Aorta (tissue), 5 donors: Measurements from ENCODE around the gene FTCDNL1. TPM values are rescaled to one million over a fixed set of nuclear protein-coding genes. Genes with fewer than 3 reads are reported as not detected.

Source experiments
- ATAC-seq: fragments of 200-7000 bp; cut with Tn5 transposase; one replicate; pipeline ENCODE4 v1.9.1; 2022; ENCODE audit warnings: moderate library complexity; ENCODE audit not compliant: low FRiP score
- DNase-seq, 2 donors: peaks; one replicate each; pipeline ENCODE4 v3.0.0-alpha.2; 2020
- H3K27ac ChIP-seq, 2 donors: one replicate each; pipeline ENCODE4 v1.5.1; 2013; ENCODE audit warnings: low read length in 2 of 2, mild to moderate bottlenecking in 2 of 2, moderate library complexity in 2 of 2, control low read depth in 1 of 2, inconsistent platforms in 1 of 2, low read depth in 1 of 2
- H3K27me3 ChIP-seq, 2 donors: one replicate each; pipeline ENCODE4 v1.6.1; 2013; ENCODE audit warnings: control low read depth in 1 of 2, low read length in 1 of 2, mild to moderate bottlenecking in 1 of 2, moderate library complexity in 1 of 2; ENCODE audit not compliant: insufficient read depth in 2 of 2, control insufficient read depth in 1 of 2
- H3K36me3 ChIP-seq, 2 donors: one replicate each; pipeline ENCODE4 v1.6.1; 2013; ENCODE audit warnings: control low read depth in 1 of 2, low read length in 1 of 2, mild to moderate bottlenecking in 1 of 2; ENCODE audit not compliant: insufficient read depth in 2 of 2, control insufficient read depth in 1 of 2
- H3K4me1 ChIP-seq, 2 donors: one replicate each; pipeline ENCODE4 v1.6.1; 2013; ENCODE audit warnings: low read length in 2 of 2, control low read depth in 1 of 2, mild to moderate bottlenecking in 1 of 2, moderate library complexity in 1 of 2; ENCODE audit not compliant: insufficient read depth in 2 of 2, control insufficient read depth in 1 of 2
- H3K4me3 ChIP-seq, 2 donors: one replicate each; pipeline ENCODE4 v1.5.1; 2013; ENCODE audit warnings: low read length in 2 of 2, control low read depth in 1 of 2, mild to moderate bottlenecking in 1 of 2
- H3K9me3 ChIP-seq: one replicate; pipeline ENCODE4 v1.6.1; 2013; ENCODE audit warnings: mild to moderate bottlenecking, low read length; ENCODE audit not compliant: control insufficient read depth
- WGBS, 2 donors: extraction: QIAGEN DNeasy Blood & Tissue Kit; methylation state at CpG; one replicate each; pipeline ENCODE4 v1.1.7; 2013; 5-methylcytosine and 5-hydroxymethylcytosine counted together
- intact Hi-C, 2 donors: fragments of 100-400 bp; cut with DNase I; formaldehyde crosslinking; loops; one replicate each; pipeline versions ENCODE4 v1.14.2 to v1.15.0; 2022
- polyA plus RNA-seq, 2 donors: library from polyadenylated mRNA; stranded (reverse); fragments of 200-250 nt; gene quantifications; one replicate each; pipeline ENCODE4 v1.2.3, GENCODE V29; 2013
- total RNA-seq, 2 donors: library from RNA; stranded (reverse); fragmentation: NEBNext Ultra II Directional; extraction: Animal tissue kit (Norgen Biotek cat#: 25700); gene quantifications; one replicate each; pipeline ENCODE4 v1.2.1, GENCODE V29; 2021
- donor health status: healthy with polysubstance abuse.
- donor health status: Bipolar disorder and iron deficiency.
- donor health status: DM: no; HTN: no; CAD: no.
- donor health status: DM: no; HTN: no; CAD: no.
- donor health status: DM: yes; HTN: yes; CAD: no.

Gene FTCDNL1
- total and polyA plus RNA-seq, 4 donors: 1.4 to 1.7 TPM; not detected in 2

DNA sequence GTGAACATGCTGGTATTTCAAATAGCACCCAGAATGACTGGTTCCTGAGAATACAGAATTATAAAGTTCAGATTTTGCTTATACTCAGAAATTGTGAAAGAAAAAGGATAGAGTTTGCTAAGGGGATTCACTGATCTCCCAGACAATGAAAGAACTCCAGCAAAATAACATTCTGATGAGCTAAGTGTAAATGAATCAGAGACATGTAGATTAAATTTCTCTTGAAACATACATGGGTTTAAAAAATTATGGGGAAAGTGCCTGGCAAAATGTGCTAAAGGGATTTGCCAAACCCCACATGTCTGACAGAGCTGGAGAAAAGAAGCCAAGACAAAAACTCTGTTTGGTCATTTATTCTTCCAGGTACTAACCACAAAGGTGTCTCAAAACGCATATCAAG, 116.3 kb downstream of the FTCDNL1 start:
- Histone ChIP-seq H3K27me3 (no peaks in the 10 kb centered on the region), H3K36me3 (no peaks in the 10 kb centered on the region), H3K4me3 (no peak overlapping the region), H3K9me3 (no peaks in the 10 kb centered on the region), H3K4me1 (no peaks in the 10 kb centered on the region), H3K27ac (no peak overlapping the region)
- 81 to 95% methylated on average over 1 of the region's 1 CpG for WGBS, 2 donors
- ATAC-seq (no peak), DNase-seq (no peak)
- intact Hi-C loops: loop anchor here in 1 of 2 donors (5.0 kb wide), 1 partner anchor 1422 kb away; no protein-coding TSS in a partner anchor

DNA sequence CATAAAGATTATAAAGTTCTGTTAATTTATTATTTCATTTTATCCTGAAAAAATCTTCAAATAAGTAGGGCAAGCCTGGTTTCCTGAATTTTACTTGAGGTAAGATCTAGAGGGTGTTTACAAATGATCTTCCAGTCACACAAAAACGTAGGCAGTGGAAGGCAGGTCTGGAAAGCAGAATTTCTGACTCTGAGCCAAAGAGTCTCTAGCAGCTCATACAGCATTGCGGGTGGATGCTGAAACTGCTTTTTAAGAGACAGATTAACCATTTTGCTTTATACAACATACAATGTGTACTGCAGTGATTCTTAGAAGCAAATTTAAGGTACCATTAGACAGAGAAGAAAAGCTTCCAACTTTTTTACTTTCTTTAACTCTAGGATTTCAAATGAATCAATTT, 117.0 kb downstream of the FTCDNL1 start:
- DNase-seq (no peak), ATAC-seq (no peak)
- intact Hi-C loops: no loop called here
- H3K27me3 ChIP-seq: no peaks in the 10 kb centered on the region
- H3K36me3 ChIP-seq: no peaks in the 10 kb centered on the region
- no peaks in the 10 kb centered on the region for H3K4me1 ChIP-seq
- WGBS, 2 donors: 24% methylated on average over 2 of the region's 2 CpGs
- no peak overlapping the region for H3K4me3 ChIP-seq
- no peaks in the 10 kb centered on the region for H3K9me3 ChIP-seq
- H3K27ac ChIP-seq: no peak overlapping the region

DNA sequence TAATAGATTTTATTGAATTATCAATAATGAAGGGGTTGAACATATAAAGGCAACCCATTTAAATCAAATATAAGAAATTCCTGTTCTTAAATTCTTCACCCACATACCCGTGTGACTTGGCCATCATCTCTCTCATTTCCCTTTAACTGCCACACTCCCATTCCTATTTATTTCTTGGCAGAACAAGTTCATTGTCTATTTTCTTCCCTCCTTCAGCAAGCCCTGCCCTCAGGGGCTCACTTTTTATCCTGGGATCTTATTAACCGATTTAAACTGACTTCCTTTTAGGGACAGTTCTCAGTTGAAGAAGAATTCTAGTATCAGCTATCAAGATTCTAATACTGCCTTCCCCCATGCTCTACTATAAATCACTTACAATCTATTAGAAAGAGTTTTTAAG, 123.2 kb downstream of the FTCDNL1 start:
- no peak for ATAC-seq

DNA sequence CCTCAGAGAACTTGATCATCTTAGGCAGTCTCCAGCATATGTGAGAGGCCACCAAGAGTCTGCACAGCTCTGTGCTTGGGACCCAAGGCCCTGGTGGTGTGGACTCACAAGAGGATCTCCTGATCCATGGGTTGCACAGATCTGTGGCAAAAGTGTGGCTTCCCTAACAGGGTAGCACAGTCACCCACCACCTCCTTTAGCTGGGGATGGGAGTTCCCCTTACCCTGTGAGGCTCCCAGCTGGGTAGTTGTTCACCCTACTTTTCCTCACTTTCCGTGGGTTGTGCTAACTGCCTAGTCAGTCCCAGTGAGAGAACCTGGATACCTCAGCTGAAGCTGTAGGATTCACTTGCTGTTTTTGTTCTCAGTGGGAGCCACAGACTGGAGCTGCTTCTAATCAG, 123.7 kb downstream of the FTCDNL1 start:
- H3K4me1 ChIP-seq: no peaks in the 10 kb centered on the region
- WGBS, 2 donors: 75 to 92% methylated on average over 1 of the region's 1 CpG
- ATAC-seq (no peak), DNase-seq (no peak)
- H3K36me3 ChIP-seq: no peaks in the 10 kb centered on the region
- H3K9me3 ChIP-seq: peaks cover 1% of the 10 kb centered on the region
- no peak overlapping the region for H3K4me3 ChIP-seq
- intact Hi-C loops: no loop called here
- no peaks in the 10 kb centered on the region for H3K27me3 ChIP-seq
- no peak overlapping the region for H3K27ac ChIP-seq

More for the DNA sequence above, 123.2 kb downstream of the FTCDNL1 start:
- Histone ChIP-seq H3K27ac (no peak overlapping the region), H3K4me1 (no peaks in the 10 kb centered on the region), H3K9me3 (peaks cover 1% of the 10 kb centered on the region), H3K36me3 (no peaks in the 10 kb centered on the region), H3K27me3 (no peaks in the 10 kb centered on the region), H3K4me3 (no peak overlapping the region)
- 52 to 59% methylated on average over 2 of the region's 2 CpGs for WGBS, 2 donors
- no peak for DNase-seq
- intact Hi-C loops: no loop called here

- Histone ChIP-seq H3K4me1 (peaks cover 0 to 1% of the 10 kb centered on the region in 2 donors), H3K27me3 (no peaks in the 10 kb centered on the region), H3K9me3 (no peaks in the 10 kb centered on the region), H3K4me3 (no peak overlapping the region), H3K27ac (no peak overlapping the region), H3K36me3 (no peaks in the 10 kb centered on the region)
- intact Hi-C loops: no loop called here
- DNase-seq: no peak
- no peak for ATAC-seq
- WGBS, 2 donors: 96 to 97% methylated on average over 4 of the region's 4 CpGs
These were observed 132.9 kb downstream of the FTCDNL1 start for GRCh38 chr2:199718074-199718473.

GRCh38 chr2:199717587-199717907, 133.4 kb downstream of the FTCDNL1 start:
- no peaks in the 10 kb centered on the region for H3K36me3 ChIP-seq
- ATAC-seq: no peak

GRCh38 chr2:199716807-199717586, 134.0 kb downstream of the FTCDNL1 start:
- Histone ChIP-seq H3K9me3 (no peaks in the 10 kb centered on the region), H3K36me3 (no peaks in the 10 kb centered on the region), H3K27me3 (no peaks in the 10 kb centered on the region), H3K4me3 (no peak overlapping the region), H3K4me1 (peaks cover 0 to 1% of the 10 kb centered on the region in 2 donors), H3K27ac (no peak overlapping the region)
- DNase-seq (no peak), ATAC-seq (no peak)
- 17 to 21% methylated on average over 4 of the region's 4 CpGs for WGBS, 2 donors
- intact Hi-C loops: no loop called here

More at GRCh38 chr2:199717587-199717907, 133.4 kb downstream of the FTCDNL1 start:
- H3K4me3 ChIP-seq: no peak overlapping the region
- intact Hi-C loops: no loop called here
- no peak for DNase-seq
- no peaks in the 10 kb centered on the region for H3K9me3 ChIP-seq
- H3K4me1 ChIP-seq: peaks cover 0 to 1% of the 10 kb centered on the region in 2 donors
- H3K27ac ChIP-seq: no peak overlapping the region
- H3K27me3 ChIP-seq: no peaks in the 10 kb centered on the region

DNA sequence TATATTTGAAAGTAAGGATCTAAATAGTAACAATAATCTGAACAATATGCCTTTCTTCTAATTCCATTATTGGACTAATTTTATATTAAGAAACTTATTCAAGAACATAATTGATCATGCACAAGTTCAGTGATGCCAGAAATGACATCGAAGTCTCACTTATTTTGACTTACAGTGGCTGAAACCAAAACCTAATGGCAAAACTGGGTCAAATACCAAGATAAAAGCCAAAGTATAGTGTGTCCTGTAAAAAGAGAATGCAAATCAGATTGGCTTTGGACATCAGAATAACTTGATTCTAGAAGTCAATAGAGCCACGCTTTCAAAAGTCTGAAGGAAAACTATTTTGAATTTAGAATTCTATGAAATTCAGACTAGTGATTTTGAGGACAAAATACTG, 137.2 kb downstream of the FTCDNL1 start:
- H3K9me3 ChIP-seq: no peaks in the 10 kb centered on the region
- no peak overlapping the region for H3K27ac ChIP-seq
- H3K4me1 ChIP-seq: peaks cover 0 to 1% of the 10 kb centered on the region in 2 donors
- intact Hi-C loops: no loop called here
- no peak for DNase-seq
- no peaks in the 10 kb centered on the region for H3K36me3 ChIP-seq
- no peak for ATAC-seq
- no peak overlapping the region for H3K4me3 ChIP-seq
- H3K27me3 ChIP-seq: no peaks in the 10 kb centered on the region
- WGBS, 2 donors: 31 to 40% methylated on average over 2 of the region's 2 CpGs

- intact Hi-C loops: no loop called here
- no peaks in the 10 kb centered on the region for H3K27me3 ChIP-seq
- DNase-seq (no peak), ATAC-seq (no peak)
- H3K36me3 ChIP-seq: no peaks in the 10 kb centered on the region
- H3K4me1 ChIP-seq: no peaks in the 10 kb centered on the region
- 58 to 63% methylated on average over 1 of the region's 1 CpG for WGBS, 2 donors
- no peak overlapping the region for H3K27ac ChIP-seq
- H3K4me3 ChIP-seq: no peak overlapping the region
- H3K9me3 ChIP-seq: no peaks in the 10 kb centered on the region
These were observed 140.4 kb downstream of the FTCDNL1 start for GRCh38 chr2:199710551-199710950.
